HG02610 (cell line): ENCODE results near the gene TNFSF10.
"Not testable (repeated sequence)": the region's sequence is repeated elsewhere in the genome, so short reads cannot be mapped to it uniquely, and the experiment has no call there.

Experiments used
- ATAC-seq: cut with Tn5 transposase; IDR thresholded peaks from one replicate; pipeline ENCODE4 v1.9.1; 2021; ENCODE audit warnings: mild to moderate bottlenecking, moderate library complexity; ENCODE audit not compliant: unreplicated experiment

TNFSF10 gene

DNA sequence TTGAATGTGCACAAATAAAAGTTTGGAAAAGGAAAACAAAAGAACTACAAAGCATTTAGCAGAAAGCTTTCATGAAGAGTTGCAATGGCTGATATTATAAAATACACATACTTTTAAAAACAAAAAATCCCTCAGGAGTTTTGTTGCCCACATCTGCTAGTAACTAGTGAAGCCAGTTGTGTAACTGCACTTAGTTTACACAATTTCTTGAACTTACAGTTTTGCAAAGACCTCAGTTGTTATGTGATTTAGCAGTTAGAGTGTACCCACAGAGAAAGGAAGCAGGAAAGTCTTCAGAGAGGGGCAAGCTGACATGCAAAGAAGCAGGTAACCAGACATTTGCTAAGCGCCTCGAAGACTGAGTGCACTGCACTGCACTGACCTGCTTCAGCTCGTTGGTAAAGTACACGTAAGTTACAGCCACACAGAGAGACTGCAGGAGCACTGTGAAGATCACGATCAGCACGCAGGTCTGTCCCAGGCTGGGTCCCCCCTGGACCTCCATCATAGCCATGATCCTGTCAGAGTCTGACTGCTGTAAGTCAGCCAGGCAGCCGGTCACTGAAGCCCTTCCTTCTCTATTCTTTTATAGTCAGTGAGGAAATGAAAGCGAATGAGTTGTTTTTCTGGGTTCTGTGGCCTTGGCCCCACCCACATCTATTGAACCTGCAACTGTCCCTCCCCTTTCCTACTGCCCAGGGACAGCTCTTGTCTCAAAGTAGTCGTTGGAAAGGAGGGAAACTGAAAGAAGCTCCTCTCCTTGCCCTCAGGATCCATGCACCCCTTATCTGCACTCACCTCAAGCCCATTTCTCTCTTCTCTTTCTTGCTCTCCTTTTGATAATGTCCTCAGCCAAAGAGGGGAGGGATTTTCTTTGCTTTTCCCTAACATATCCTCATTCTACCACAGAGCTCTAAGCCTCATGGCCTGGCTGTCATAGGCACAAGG, at the start of gene TNFSF10:
Gene TNFSF10, minus strand, starts transcription at position 560 of the 948 bp plus-strand sequence. Its CDS starts 46 bp downstream, at position 514.
- ATAC-seq, result peak; percentile 75

DNA sequence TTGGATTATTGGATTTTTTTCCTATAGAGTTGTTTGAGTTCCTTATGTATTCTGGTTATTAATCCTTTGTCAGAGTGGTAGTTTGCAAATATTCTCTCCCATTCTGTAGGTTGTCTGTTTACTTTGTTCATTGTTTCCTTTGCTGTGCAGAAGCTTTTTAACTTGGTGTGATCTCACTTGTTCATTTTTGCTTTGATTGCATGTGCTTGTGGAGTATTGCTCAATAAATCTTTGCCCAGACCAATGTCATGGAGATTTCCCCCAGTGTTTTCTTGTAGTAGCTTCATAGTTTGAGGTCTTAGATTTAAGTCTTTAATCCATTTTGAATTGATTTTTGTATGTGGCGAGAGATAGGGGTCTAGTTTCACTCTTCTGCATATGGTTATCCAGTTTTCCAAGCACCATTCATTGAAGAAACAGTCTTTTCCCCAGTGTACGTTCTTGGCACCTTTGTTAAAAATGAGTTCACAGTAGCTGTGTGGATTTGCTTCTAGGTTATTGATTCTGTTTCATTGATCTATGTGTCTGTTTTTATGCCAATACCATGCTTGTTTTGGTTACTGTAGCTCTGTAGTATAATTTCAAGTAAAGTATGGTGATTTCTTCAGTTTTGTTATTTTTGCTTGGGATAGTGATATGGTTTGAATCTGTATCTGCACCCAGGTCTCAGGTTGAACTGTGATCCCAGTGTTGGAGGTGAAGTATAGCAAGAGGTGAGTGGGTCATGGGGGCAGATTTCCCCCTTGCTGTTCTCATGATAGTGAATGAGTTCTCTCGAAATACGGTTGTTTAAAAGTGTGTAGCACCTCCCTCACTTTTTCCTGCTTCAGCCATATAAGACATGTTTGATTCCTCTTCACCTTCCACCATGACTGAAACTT, 46.1 kb upstream of the TNFSF10 start:
- no peak for ATAC-seq

DNA sequence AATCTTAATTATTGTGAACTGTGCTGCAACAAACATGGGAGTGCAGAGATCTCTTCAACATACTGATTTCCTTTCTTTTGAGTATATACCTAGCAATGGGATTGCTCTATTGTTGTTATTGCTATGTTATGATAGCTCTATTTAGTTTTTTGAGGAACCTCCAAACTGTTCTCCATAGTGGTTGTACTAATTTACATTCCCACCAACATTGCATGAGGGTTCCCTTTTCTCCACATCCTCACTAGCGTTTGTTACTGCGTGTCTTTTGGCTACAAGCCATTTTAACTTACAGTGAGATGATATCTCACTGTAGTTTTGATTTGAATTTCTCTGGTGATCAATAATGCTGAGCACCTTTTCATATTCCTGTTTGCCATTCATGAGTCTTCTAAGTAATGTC, 45.5 kb upstream of the TNFSF10 start:
- no peak for ATAC-seq

DNA sequence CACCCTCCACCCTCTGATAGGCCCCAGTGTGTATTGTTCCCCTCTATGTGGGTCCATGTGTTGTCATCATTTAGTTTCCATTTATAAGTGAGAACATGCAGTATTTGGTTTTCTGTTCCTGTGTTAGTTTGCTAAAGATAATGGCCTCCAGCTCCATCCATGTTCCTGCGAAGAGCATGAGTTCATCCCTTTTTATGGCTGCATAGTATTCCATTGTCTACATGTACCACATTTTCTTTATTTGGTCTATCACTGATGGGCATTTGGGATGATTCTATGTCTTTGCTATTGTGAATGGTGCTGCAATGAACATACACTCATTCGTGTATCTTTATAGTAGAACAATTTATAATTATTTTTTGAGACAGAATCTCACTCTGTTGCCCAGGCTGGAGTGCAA, 43.6 kb upstream of the TNFSF10 start:
- not testable (repeated sequence) for ATAC-seq

DNA sequence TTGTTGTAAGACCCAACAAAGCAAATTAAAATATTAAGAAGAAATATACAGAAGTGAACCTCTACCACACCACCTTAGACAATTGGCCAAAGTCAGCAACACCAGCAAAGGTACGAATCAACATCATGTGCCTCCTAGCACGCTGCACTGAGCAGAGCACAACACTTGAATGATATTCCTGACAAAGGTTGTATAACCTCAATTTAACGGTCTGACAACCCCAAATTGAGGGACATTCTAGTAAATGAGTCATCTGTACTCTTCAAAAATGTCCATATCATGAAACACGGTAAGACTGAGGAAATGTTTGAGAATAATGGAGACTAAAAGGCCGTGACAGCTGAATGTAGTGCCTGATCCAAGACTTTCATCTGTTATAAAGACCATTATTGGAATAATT, 41.3 kb upstream of the TNFSF10 start:
- ATAC-seq, result peak; percentile 26

DNA sequence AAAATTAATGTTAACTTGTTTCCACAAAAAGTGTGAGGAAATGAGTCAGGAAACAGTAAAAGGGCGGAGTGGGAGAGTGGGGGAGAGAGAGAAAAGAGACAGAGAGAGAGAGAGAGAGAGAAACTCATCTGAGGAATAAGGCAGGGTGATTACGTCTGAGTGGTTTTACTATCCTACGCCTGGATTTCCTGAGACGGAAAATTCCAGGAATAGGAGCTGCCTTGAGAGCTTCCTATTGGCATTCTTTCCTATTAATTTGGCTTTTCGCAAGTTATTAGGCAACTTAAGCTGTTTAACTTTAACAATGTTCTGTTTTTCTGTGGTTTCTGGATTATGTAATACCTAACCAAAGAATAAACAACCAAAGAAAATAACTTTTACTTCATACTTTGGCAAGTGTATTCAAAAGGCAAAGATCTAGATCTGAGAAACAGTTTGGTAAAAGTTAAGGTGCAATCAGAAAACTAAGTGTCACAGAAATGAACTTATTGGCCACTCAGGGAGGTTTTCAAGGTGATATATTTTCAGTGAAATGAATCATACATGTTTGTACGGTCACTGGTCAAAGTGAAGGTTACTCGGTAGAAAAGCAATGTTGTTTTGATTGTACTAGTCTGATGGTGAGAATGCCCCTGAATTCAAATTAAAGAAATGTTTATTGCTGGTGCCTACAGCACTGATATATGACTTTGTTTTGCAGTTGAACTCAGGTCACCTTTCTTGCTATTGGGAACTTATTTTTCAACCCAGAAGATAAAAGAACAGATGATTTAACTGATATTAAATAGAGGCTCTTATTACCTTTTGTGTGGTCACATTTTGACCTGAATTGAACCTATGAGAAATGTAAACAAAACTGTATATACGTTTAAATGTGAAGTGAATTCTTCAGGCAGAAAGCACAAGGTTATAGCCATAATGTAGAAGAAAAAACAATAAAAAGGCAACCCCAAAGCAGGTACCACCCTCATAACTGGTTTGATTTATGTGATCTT, 39.9 kb upstream of the TNFSF10 start:
- peak; percentile 69 for ATAC-seq

DNA sequence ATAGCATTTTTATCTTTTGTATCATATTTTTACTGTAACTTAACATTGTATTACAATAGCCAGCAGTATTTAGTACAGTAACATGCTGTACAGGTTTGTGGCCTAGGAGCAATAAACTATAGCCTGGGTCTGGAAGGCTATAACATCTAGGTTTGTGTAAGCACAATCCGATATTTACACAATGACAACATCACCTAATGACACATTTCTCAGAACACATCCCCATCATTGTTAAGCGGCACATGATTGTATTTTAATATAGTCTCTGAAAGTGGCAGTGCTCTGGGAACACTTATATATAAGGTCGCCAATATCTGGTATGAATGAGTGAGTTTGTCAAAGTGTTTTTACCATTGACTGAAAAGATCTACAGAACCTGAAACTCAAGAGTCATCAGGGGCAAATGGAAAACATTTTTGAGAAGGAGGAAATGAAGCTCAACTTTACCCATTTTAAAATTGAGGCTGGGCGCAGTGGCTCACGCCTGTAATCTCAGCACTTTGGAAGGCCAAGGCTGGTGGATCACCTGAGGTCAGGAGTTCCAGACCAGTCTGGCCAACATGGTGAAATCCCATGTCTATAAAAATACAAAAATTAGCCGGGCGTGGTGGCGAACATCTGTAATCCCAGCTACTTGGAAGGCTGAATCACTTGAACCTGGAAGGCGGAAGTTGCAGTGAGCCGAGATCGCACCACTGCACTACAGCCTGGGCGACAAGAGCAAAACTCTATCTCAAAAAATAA, 38.8 kb upstream of the TNFSF10 start:
- peak; percentile 19 for ATAC-seq

DNA sequence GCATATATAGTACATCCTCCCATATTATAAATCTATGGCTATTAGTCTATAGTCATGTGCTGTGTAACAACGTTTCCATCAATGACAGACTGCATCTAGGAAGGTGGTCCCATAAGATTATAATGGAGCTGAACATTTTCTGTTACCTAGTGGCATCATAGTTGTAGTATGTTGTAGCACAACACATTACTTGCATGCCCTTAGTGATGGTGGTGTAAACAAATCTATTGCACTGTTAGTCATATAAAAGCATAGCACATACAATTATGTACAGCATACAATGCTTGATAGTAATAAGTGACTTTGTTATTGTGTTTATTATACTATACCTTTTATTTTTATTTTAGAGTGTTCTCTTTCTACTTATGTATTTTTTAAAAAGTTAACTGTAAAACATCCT, 37.4 kb upstream of the TNFSF10 start:
- no peak for ATAC-seq

DNA sequence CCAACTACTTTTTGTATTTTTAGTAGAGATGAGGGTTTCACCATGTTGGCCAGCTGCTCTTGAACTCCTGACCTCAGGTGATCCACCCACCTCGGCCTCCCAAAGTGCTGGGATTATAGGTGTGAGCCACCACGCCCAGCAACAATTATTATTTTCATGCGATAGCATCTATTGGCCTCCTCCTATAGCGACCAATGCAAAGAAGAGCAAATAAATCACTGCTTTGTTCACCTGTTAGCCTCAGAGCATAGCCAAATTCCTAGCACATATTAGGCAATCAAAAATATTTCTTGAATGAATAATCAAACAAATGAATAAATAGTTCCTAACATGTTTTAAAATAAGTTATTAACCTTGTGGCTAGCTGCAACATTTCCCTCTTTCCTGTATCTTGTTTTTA, 36.8 kb upstream of the TNFSF10 start:
- no peak for ATAC-seq

DNA sequence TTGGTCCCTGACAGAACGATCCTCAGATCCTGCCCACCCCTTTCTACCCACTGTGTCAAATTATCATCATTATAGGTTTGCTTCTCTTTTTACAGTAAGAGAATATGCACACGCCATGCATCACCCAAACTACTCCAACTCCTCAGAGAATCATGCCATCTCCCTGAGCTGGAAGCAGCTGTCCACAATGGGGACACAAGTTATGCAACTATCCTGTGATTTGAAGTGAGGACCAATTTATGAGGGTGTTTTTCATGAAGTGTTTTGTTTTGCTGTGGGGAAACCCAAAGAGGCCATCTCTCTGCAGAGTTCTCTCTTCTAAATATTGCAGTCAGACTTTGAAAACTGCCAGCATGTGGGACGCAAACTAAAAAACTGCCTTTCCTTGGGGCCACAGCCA, 35.8 kb upstream of the TNFSF10 start:
- no peak for ATAC-seq

DNA sequence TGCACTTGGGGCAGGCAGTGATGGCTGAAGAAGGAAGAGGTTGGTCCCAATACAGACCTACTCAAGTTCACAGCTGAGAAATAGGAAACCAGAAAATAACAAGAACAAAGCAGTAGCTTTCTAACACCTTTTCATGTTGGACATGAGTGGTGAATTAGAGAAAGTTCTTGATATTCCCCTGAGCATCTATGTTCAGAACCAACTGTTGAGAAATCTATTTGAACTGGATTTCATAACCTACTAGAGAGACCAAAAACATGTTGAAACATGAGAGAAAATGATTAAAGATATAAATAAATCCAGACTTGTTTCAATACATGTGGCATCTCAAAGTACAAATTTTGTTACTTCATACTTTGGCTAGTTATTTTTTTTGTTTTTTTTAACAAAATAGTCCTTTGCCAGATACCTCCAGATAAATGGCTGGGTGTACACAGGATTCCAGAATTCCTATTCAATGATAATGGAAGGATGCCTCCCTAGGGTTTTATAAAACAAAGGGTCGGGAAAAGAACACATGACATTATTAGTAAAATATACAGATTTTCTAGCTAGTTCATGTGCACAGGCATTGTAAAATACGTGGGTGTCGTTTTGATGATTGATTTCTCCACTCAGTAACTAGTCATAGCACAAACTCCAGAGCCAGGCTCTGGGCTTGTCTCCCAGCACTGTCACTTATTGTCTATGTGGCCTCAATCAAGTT, 34.4 kb upstream of the TNFSF10 start:
- no peak for ATAC-seq

DNA sequence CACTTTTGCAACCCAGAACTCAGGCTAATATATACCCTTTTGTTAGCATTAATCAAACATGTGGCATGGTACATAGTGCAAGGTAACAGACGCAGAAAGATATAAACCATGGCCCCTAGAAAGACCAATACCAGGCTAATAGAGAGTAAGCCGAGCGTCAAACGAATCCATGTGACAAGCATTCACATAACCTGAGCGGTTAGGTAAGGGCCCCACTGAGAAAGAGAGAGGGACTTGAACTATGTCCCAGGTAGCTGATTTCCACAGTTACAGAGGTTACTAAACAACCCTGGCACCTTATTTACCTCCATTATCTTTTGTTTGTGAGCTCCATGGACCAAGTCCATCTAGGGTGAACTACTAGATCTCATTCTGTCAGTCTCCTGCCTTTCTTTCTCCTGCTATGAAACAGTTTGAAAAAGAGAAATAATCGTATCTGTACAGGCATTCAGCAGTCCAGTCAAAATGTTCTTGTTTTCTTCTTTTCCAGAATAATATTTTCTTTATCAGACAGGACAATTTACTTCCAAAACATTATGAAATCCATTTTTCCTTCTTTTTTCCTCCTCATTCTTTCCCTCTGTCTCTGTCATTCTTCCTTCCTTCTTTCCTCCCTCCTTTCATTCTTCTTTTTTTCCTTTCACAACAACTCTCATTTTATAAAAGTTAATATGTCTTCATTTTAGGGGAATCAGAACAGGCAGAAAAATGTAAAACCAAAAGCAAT, 30.5 kb upstream of the TNFSF10 start:
- ATAC-seq, result no peak

DNA sequence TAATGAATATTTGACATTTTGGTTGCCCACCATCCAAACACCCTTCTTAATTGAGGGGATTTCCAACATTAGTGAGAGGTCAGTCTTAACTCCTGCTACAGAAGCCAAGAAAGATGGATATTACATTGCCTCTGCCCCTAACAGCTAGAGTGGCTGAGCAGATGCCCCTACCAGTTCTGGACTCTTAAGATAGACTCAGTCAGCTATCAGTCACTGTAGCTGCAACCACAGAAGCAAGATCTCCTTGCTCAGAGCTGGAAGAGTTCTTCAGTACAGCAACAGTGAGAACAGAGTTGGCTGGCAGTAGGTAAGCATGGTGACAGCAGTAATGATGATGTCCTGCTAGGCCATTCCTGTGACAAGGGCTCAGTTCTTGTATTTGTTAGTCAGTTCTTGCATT, 29.4 kb upstream of the TNFSF10 start:
- ATAC-seq, result no peak

DNA sequence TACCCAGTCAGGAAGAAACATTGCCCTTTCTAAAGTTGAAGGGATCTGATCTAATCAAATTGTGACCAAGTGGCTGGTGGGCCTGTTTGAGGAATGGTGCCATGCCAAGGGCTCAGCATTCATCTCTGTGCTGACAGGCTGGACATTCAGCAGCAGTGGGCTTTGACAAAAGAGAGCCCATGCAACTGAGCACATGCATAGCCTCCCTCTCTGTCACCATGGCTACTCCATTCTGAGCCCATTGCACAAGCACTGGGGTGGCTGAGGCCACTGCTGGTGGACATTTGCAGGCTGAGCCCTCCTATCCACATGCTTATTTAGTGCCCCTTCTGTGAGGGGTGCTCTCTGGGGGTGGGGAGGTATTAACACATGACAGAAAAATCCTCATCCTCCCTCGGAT, 28.6 kb upstream of the TNFSF10 start:
- ATAC-seq, result no peak

DNA sequence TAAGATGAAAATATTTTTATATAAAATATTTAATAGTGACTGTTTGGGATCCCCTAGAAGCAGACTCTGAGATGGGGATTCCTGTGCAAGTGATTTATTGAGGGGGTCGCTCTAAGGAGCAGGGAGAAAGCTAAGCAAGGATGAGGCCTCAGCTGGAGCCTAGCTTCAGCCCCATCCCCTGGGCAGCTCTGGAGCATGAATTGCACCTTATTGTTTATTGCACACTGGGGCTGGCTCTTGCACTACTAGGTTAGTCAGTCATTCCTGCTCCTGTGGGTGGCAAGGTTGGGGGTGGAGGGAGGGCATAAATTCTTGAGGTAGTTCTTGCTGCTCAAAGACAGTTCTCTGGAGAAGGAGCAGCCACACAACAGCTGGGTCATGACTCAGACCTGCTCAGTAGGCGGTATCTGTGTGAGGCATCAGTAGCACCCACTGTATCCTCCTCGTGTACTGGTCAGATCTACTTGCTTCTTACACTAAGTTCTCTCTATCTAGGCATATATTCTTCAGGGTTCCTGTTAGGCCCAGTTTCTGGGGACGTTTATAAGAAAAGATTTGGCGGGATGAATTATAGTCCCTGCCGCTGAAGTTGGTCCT, 27.2 kb upstream of the TNFSF10 start:
- ATAC-seq, result peak; percentile 93

DNA sequence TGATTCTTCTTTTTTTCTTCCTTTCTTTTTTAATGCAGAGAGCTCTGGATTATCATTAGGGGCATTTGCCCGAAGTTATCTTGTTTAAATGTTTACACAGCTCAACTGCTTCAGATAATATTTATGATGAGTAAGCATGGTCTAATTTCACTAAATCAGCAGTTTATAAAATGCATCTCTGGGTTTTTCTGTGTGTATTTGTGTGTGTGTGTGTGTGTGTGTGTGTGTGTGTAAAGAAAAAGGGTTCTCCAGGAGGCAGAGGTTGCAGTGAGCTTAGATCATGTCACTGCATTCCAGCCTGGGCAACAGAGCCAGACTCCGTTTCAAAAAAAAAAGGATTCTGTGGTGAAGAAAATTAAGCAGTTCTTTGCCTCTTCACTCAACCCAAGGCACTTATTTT, 25.9 kb upstream of the TNFSF10 start:
- no peak for ATAC-seq

DNA sequence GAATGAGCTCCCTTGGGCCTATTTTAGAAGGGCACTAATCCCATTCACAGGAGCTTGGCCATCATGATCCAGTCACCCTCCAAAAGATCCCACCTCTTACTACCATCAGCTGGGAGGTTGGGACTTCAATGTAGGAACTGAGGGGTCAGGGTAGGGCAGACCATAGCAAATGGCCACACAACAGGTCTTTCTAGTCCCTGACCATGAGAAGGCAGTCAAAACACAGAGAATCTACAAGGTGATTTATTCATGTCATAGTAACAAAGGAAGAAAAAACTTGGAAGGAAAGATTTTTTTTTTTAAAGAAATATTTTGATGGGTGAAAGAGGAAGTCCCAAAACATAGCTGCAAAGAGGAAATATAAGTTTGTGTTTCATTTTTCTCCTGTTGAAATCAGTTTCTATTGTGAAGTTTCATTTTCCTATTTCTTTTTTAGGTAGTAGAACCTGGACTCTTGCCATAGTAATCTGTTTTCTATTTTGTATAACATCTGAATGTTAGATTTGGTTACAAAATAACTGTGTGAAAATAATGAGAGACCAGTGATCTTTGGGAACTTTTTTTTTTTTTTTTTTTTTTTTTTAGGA, 23.5 kb upstream of the TNFSF10 start:
- ATAC-seq, result peak; percentile 42

DNA sequence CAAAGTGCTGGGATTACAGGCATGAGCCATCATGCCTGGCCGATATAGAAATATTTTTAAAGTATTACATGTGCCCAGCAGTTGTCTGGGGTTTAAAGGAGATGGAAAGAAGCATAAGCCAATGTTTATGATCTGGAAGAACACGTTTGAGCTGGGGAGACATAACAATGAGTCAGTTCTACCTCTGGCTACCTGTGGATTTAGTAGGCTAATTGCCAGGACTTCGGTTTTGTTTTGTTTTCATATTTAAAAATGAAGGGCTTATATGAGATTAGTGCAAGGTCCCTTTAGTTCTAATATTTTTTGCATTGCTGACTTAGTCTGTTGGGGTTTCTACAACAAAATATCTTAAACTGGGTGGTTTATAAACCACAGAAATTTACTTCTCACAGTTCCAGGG, 22.9 kb upstream of the TNFSF10 start:
- ATAC-seq, result no peak
